GM19023 (cell line): ENCODE results near the gene POLD2.
A peak's percentile ranks its signal among the peaks of the same experiment; 100 is the strongest.

Source experiments
- ATAC-seq: cut with Tn5 transposase; IDR thresholded peaks from one replicate; pipeline ENCODE4 v1.9.1; 2021; ENCODE audit warnings: mild to moderate bottlenecking, moderate library complexity; ENCODE audit not compliant: unreplicated experiment

Gene POLD2

DNA sequence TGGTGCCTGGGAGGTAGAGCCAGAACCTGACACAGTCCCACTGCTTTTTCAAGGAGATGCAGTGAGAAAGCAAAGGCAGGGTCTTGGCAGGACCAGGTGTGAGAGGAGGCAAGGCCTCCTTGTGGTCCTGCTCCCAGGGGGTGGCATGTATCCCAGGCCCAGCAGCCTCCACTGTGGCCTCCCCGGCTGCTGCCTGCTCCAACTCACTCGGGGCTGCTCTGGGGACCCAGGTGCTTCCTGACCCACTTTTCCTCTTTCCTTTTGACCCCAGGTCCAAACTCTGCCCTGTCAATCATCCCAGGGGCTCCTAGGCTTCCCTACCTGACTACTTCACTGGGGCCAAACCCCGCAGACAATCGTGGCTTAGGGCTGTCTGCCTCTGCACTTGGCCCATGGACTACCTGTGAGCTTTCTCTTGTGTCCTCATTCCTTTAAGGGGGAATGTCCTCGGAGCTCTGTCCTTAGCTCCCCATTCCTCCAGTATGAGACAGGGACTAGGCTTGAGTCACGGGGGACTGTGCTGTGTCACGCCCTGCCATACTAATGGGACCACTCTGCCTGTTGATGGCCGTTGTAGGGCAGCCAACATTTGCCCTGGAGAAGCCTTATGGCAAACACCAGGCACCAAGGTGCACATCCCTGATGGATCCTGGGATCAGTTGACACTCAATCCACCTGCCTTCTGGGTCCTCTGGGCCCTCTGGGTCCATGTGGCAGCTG, 20.3 kb downstream of the POLD2 start:
- ATAC-seq = no peak

- ATAC-seq = no peak
Measured at GRCh38 chr7:44101966-44102845, 21.1 kb downstream of the POLD2 start.

- no peak for ATAC-seq
Measured at GRCh38 chr7:44101303-44101965, 21.9 kb downstream of the POLD2 start.

- no peak for ATAC-seq
Measured at GRCh38 chr7:44100458-44101302, 22.7 kb downstream of the POLD2 start.

DNA sequence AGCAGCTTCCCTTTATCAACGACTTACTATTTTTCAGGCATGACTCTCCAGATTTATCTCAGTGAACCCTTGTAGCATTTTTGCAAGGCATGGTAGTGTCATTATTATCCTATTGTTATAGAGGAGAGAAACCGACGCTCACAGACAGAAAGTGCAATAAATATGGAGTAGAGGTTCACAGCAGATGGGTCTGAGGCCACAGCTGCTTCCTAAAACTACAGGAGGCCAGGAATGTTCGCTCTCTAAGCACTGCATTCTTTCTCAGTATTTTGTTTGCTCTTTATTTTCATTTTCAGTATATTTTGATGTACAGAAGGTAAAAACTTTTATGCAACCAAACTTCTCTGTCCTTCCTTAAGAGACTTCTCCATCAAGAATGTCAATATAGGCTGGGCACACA, 23.7 kb downstream of the POLD2 start:
- ATAC-seq = no peak

DNA sequence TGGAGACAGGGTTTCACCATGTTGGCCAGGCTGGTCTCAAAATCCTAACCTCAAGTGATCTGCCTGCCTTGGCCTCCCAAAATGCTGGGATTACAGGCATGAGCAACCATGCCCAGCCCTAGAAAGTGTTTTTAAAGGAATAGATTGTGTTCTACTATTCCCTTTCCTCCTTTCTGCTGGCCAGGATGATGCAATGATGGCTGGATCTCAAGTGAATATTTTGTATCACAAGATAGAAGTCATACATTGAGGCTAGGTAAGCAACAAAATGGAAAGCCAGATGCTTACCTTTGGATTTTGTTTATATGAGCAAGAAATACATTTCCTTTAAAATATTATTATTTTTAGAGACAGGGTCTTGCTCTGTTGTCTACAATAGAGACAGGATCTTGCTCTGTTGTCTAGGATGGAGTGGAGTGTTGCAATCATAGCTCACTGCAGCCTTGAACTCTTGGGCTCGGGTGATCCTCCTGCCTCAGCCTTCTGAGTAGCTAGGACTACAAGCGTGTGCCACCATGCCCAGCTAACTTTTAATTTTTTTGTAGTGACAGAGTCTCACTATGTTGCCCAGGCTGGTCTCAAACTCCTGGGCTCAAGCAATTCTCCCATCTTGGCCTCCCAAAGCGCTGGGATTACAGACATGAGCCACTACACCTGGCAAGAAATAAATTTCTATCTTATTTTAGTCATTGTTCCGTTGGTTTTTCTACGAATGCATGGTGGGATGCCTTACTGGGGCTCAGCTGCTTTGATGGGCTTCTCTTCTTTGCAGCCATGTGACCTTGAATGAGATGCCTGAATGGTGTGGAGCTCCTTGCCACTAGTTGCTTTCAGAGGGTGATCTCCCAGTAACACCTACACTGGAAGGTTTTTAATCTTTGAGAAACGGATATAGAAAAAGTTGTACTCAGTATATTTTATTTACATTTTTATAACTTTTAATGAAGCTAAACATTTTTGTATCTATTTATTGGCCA, 25.0 kb downstream of the POLD2 start:
- no peak for ATAC-seq

DNA sequence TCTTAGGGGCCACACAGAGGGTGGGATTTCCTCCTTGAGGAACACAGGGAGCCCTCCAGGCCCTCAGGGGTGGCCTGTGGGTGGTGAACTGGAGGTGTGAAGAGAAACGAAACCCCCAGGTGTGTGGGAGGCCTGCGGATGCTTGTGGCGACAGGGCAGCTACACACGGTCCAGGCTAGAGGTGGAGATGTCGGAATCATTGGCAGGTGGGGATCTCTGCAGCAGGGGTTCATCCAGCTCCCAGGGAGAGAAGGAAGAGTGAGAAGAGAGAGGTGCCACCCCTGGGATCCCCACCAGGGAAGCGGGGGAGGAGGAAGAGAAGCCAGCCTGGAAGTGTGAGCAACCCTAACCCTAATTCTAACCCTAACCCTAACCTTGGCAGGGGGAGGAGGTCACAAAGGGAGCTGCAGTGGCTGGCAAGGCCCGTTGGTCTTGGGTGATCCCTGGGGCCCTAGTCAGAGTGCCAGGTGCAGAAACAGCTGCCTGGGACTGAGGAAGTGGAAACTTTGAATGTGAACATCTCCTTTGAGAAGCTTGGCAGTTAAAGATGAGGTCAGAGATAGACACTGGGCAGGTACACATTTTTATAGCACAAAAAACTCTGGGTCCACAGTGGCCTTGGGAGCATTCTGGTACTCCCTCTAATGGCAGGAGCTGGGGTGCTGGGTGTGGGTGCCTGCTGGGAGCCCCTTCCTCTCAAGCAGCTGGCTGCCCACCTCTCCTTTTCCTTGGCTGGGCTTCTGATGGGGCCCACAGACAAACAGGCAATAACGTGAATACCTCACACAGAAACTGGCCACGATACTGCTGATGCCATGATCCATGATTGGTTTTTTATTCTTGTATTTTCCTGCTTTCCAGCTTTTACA, 26.1 kb downstream of the POLD2 start:
- peak; percentile 68 for ATAC-seq

- no peak for ATAC-seq
Measured at GRCh38 chr7:44096326-44096881, 26.9 kb downstream of the POLD2 start.

DNA sequence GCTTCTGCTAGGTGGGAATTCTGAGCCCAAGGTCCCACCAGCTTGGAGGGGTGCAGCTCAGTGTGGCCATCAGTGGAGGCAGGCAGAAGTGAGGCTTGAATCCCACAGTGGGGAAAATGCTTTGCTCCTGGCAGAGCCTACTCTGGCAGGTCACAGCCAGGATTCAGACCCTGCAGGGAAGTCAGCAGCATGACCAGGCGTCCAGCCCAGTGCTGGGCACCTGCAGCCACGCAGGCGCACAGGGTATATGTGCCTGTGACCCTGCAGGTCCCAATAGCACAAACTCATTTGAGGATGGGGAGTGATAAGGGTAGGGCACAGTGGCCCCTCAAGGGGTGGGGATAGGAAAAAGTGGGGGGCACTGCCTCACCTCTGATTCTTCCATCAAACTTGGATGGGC, 27.6 kb downstream of the POLD2 start:
- no peak for ATAC-seq

GRCh38 chr7:44094883-44095592, 28.3 kb downstream of the POLD2 start:
- ATAC-seq = no peak

DNA sequence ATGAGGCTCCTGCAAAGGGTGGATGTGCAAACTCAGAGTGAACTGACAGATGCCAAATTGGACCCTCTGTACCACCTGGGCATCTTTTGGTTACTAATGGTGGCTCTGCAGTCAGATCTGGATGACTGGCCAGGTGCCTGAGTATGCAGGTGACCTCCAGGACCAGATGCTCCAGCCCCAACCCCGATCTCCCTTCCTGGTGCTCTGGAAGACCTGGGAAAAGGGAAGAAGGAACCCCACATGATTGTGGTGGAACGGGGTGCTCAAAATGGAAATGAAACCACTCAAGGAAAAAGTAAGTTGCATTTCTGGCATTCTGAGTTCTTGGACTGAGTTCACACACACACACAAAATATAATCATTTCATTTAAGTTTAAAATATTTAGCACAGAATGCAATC, 29.0 kb downstream of the POLD2 start:
- no peak for ATAC-seq

- ATAC-seq = no peak
Measured at GRCh38 chr7:44093102-44093641, 30.2 kb downstream of the POLD2 start.

DNA sequence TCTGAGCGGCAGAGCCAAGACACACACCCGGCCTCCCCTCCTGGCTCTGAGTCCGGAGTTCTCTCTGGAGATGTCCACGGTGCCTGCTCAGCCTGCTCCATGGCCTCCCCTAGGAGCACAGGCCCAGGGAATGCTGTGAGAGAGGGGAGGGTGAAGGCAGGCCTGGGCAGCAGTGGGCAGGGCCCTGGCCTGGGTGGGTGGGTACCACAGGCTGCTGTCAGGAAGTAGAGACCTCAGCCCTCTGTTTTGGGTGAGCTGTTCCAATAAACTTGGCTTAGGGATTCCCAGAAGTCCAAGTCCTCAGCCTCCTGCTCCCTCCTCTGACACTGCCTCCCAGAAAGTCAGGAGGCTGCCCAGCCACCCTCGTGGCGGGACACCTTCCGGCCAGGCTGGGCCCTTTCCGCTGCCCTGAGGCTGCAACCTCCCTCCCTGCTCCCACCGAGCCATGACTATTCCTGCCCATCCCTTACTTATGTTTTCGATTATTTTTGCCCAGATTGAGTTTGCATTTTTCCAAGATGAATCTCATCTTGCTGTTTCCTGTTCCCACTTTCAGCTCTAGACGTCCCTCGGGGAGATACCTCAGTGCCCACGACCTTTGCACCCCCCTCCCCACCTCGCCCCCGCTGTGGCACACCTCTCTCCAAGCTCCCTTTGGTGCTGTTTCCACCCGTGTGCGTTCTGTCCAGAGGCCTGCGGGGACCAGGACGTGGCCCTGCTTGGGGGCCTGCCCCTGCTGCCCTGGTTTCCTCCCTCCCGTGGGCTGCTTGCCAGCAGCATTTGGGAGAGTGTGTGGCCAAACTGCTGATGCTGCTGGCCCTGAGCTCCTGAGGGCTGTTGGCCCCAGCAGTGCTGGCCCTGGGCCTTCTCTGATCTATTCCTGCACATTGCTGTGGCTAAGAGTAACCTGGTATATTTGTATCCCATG, 35.2 kb downstream of the POLD2 start:
- no peak for ATAC-seq

DNA sequence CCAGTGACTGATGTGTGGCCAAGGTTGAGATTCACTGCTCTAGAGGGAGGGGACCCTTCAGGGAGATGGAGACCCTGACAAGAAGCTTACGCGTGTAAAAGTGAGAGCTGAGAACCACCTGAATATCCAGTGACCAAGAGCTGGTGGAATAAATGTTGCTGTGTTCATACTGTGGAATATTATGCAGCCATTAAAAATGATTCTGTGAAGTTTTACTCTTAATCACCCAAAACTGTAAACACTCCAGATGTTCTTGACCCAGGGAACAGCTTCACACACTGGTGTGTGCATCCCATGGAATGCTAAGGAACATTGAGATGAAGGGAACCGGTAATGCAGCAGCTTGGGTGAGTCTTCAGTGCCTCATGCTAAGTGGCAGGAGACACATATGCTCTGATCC, 36.7 kb downstream of the POLD2 start:
- no peak for ATAC-seq

DNA sequence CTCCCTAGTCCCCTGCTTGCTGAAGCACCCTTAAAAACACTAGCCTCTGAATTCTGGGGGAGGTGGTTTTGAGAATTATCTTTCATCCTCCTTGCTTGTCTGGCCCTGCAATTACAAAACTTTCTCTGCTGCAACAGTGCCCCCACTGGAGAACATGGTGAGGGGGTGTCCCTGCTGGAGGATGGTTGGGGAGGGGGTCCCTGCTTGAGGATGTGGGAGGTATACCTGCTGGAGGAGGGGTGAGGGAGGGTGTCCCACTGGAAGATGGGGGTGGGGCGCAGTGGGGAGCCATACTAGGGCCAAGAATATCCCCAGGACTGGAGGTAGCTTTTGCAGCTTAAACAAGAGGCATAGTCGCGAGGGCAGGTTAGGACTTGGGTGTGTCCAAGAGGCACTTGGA, 37.8 kb downstream of the POLD2 start:
- no peak for ATAC-seq

DNA sequence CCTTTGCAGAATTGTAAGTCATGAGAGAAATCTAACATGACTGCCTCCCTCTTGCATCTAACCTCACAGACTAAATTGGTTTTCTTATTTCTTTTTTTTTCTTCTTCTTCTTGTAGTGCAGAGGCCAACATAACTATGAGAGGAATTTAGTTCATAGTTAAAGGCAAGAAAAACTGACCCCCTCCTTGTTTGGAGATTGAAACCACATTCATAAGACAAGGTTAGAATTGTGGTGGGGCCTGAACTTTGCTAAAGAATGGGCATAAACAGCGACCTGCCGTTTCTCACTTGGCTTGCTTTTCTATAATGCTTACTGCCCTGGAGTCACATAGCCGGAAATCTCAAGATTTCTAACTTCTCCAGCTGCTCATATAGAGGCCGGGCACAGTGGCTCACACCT, 38.6 kb downstream of the POLD2 start:
- ATAC-seq = no peak
